Fibroblast of mammary gland (primary cell): ENCODE measurements around the gene SLC12A1.
A peak's percentile ranks its signal among the peaks of the same experiment; 100 is the strongest.

Experiments used
- DNase-seq: peaks from one replicate; pipeline ENCODE4 v3.0.0-alpha.2; 2010; ENCODE audit warnings: low read depth
- H3K4me3 ChIP-seq: 2 replicates; pipeline ENCODE4 v1.5.1; 2011; ENCODE audit warnings: low read depth, mild to moderate bottlenecking, low read length, moderate library complexity; ENCODE audit not compliant: control insufficient read depth
- TF ChIP-seq, protein P1 (sequence below): conservative IDR thresholded peaks from 2 replicates; pipeline ENCODE4 v1.5.1; 2011; ENCODE audit warnings: low read depth, low read length, inconsistent platforms; ENCODE audit not compliant: control insufficient read depth, insufficient read depth

SLC12A1 gene

GRCh38 chr15:48230498-48230897, 24.4 kb downstream of the SLC12A1 start:
- TF ChIP-seq, protein P1, sequence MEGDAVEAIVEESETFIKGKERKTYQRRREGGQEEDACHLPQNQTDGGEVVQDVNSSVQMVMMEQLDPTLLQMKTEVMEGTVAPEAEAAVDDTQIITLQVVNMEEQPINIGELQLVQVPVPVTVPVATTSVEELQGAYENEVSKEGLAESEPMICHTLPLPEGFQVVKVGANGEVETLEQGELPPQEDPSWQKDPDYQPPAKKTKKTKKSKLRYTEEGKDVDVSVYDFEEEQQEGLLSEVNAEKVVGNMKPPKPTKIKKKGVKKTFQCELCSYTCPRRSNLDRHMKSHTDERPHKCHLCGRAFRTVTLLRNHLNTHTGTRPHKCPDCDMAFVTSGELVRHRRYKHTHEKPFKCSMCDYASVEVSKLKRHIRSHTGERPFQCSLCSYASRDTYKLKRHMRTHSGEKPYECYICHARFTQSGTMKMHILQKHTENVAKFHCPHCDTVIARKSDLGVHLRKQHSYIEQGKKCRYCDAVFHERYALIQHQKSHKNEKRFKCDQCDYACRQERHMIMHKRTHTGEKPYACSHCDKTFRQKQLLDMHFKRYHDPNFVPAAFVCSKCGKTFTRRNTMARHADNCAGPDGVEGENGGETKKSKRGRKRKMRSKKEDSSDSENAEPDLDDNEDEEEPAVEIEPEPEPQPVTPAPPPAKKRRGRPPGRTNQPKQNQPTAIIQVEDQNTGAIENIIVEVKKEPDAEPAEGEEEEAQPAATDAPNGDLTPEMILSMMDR = no peak
- no peak overlapping the region for H3K4me3 ChIP-seq
- no peak for DNase-seq

DNA sequence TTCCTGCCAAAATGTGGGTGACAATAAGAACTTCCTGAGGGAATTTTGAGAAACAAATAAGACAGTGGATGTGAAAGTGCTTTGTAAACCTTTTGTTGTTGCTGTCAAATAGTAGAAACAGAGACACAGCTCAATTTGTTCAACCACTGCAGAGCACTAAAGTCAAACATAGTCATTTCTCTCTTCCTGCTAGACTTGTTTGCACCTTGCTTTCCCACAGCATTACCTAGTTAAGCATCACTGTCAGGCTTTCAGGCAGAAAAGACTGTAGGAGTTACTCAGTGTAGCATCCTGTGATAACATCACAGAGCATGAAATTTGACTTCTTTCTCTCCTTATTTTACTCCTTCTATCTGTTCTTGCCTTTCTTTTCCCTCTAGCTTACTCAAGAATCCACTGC, 27.1 kb downstream of the SLC12A1 start:
- DNase-seq = no peak
- TF ChIP-seq, protein P1 = no peak
- H3K4me3 ChIP-seq = no peak overlapping the region

DNA sequence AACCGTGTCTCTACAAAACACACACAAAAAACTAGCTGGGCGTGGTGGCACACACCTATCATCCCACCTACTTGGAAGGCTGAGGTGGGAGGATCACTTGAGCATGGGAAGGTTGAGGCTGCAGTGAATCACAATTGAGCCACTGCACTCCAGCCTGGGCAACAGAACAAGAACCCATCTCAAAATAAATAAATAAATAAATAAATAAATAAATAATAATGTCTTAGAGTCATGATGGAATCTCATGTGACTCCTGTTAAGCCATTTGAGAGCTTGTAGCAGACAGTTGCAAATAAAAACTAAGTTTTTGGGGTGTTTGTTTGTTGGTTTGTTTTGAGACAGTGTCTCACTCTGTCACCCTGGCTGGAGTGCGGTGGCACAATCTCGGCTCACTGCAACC, 33.2 kb downstream of the SLC12A1 start:
- H3K4me3 ChIP-seq = no peak overlapping the region
- no peak for DNase-seq
- TF ChIP-seq, protein P1 = no peak

- TF ChIP-seq, protein P1 = no peak
- H3K4me3 ChIP-seq = no peak overlapping the region
These were observed 35.9 kb downstream of the SLC12A1 start for GRCh38 chr15:48242015-48242414.

DNA sequence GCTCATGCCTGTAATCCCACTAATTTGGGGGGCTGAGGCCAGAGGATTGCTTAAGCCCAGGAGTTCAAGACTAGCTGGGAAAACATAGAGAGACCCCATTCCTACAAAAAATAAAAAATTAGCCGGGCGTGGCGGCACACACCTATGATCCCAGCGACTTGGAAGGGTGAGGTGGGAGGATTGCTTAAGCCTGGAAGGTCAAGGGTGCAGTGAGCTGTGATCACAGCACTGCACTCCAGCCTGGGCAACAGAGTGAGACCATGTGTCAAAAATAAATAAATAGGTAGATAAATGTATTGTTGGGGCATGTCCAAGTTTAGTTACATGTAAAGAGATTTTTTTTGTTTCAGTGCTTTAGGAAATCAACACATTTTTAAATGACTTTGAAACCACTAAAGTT, 36.4 kb downstream of the SLC12A1 start:
- TF ChIP-seq, protein P1 = no peak
- no peak overlapping the region for H3K4me3 ChIP-seq
- DNase-seq = no peak

More at GRCh38 chr15:48242015-48242414, 35.9 kb downstream of the SLC12A1 start:
- DNase-seq = no peak

DNA sequence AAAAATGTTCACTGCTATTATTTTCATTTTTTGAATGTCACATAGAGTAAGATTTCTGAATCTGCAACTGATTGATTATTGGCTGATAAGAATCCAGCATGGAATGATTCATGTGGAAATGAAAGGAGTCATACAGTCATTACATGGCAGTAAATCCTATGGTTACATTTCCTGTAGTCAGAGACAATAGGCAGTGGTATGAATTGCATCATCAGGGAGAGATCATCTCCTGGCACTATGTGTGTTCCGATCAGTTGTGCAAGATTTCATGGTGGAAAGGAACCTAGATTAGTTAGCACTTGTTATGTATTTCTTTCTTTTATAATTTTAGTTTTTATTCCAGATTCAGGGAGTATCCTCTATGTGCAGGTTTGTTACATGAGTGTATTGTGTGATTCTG, 38.8 kb downstream of the SLC12A1 start:
- DNase-seq = peak; percentile 72
- H3K4me3 ChIP-seq = no peak overlapping the region
- TF ChIP-seq, protein P1 = no peak

DNA sequence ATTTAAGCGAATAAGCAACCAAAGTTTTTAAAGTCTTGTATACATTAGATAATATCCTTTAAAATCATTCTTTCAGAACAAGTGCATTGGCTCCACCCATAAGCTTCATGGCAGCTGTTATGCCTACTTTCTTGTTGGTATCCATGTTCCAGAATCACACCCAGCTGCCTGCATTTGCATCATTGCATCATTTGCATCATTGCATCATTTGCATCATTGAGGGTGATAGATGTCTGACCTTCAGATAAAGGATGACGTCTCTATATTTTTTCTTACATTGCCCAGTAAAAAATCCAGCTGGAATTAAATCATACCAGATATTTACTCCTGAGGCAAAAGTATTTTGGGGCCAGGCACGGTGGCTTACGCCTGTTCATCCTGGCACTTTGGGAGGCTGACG, 42.3 kb downstream of the SLC12A1 start:
- TF ChIP-seq, protein P1 = no peak
- no peak for DNase-seq
- H3K4me3 ChIP-seq = no peak overlapping the region
